ENCODE data around the gene WDR83.
"Not testable (repeated sequence)": the region's sequence is repeated elsewhere in the genome, so short reads cannot be mapped to it uniquely, and the experiment has no call there.

The WDR83 gene, protein sequence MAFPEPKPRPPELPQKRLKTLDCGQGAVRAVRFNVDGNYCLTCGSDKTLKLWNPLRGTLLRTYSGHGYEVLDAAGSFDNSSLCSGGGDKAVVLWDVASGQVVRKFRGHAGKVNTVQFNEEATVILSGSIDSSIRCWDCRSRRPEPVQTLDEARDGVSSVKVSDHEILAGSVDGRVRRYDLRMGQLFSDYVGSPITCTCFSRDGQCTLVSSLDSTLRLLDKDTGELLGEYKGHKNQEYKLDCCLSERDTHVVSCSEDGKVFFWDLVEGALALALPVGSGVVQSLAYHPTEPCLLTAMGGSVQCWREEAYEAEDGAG

DNA sequence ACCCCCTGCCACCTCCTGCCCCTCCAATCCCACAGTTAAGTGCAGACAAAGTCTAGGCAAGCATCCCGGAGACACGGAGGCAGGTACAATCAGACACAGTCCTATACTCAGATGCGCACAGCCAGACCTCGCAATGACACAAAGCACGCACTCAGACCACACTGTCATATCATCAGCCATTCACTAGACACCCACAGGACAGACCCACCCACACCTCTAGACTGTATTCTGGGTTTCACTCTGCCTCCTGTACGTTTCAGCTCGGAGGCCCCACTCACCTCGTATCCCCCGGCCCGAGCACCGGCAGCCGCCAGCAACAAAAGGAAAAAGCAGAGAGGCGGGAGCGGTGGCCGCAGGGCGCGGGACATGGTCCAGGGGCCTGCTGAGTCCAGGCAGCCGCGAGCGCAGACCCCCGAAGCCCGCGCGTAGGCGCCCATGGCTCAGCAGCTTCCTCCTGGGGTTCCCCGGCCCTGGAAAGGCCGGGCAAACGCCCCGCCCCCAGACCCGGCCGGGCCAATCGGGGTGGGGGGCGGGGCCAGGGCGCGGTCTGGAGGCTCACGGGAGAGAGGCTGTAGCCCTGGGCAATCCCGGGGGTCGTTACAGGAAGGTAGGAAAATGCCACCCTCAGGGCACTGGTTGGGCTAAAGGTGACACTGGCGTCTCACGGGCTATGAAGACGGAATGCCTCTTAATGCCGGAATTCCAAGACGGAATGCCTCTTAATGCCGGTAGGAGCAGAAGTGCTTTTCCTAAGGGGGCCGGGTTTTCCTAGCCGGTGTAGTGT is at the start of gene WDR83, which contains the start of gene MAN2B1:
Gene WDR83, plus strand, starts transcription at position 543 of the 784 bp plus-strand sequence. CDS start 2,984 bp downstream, outside the sequence.
Gene MAN2B1, minus strand, starts transcription at position 478 of the 784 bp plus-strand sequence. Its CDS starts 41 bp downstream, at position 437.
- Mint-ChIP-seq H3K4me3 (peak within 1 kb of the TSS; percentile 97), H3K27ac (peak within 1 kb of the TSS; percentile 95), H3K9me3 (no peaks in the 10 kb centered on the region), H3K4me1 (peaks cover 66% of the 10 kb centered on the region), H3K36me3 (peaks cover 86% of the 10 kb centered on the region)
- peak; percentile 76 to 90 for DNase-seq (ENCODE audit: low spot score in 2 of 2)
- ATAC-seq: peak; percentile 89

DNA sequence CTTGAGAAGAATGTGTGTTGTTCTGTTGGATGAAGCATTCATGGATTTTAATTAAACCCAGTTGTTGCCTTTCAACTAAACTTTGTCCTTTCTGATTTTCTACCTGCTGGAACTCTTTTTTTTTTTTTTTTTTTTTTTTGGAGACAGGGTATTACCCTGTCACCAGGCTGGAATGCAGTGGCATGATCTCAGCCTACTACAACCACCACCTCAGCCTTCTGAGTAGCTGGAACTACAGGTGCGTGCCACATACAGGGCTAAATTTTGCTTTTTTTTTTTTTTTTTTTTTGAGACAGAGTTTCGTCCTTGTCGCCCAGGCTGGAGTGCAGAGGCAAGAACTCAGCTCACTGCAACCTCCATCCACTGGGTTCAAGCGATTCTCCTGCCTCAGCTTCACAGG is 49.0 kb upstream of the WDR83 start:
- Mint-ChIP-seq H3K27ac (no peak overlapping the region), H3K4me3 (no peak overlapping the region), H3K9me3 (no peaks in the 10 kb centered on the region), H3K4me1 (peaks cover 30% of the 10 kb centered on the region), H3K36me3 (peaks cover 79% of the 10 kb centered on the region)
- no peak for DNase-seq (ENCODE audit: low spot score in 2 of 2)
- no peak for ATAC-seq

- peaks cover 80% of the 10 kb centered on the region for H3K36me3 Mint-ChIP-seq
- not testable (repeated sequence) for ATAC-seq; DNase-seq (ENCODE audit: low spot score in 2 of 2); H3K4me3 Mint-ChIP-seq; H3K9me3 Mint-ChIP-seq; H3K4me1 Mint-ChIP-seq
- peak overlapping the region; percentile 37 for H3K27ac Mint-ChIP-seq
These were observed 45.2 kb upstream of the WDR83 start for GRCh38 chr19:12621253-12622024.

- peaks cover 6% of the 10 kb centered on the region for H3K9me3 Mint-ChIP-seq
- no peak overlapping the region for H3K27ac Mint-ChIP-seq
- no peak for ATAC-seq
- no peaks in the 10 kb centered on the region for H3K4me1 Mint-ChIP-seq
- no peak overlapping the region for H3K4me3 Mint-ChIP-seq
- no peak for DNase-seq (ENCODE audit: low spot score in 2 of 2)
- peaks cover 80% of the 10 kb centered on the region for H3K36me3 Mint-ChIP-seq
These were observed 43.1 kb upstream of the WDR83 start for GRCh38 chr19:12623361-12624031.

GRCh38 chr19:12626958-12627357 is 39.6 kb upstream of the WDR83 start:
- Mint-ChIP-seq H3K9me3 (peaks cover 6% of the 10 kb centered on the region), H3K4me1 (peaks cover 6% of the 10 kb centered on the region), H3K36me3 (peaks cover 98% of the 10 kb centered on the region), H3K4me3 (no peak overlapping the region), H3K27ac (no peak overlapping the region)
- peak; percentile 71 for ATAC-seq
- DNase-seq (ENCODE audit: low spot score in 2 of 2): no peak

- no peak for DNase-seq (ENCODE audit: low spot score in 2 of 2)
- Mint-ChIP-seq H3K27ac (no peak overlapping the region), H3K9me3 (peaks cover 6% of the 10 kb centered on the region), H3K4me3 (no peak overlapping the region), H3K36me3 (peaks cover 91% of the 10 kb centered on the region), H3K4me1 (peaks cover 6% of the 10 kb centered on the region)
- ATAC-seq: no peak
These were observed 38.3 kb upstream of the WDR83 start for GRCh38 chr19:12628040-12629022.

DNA sequence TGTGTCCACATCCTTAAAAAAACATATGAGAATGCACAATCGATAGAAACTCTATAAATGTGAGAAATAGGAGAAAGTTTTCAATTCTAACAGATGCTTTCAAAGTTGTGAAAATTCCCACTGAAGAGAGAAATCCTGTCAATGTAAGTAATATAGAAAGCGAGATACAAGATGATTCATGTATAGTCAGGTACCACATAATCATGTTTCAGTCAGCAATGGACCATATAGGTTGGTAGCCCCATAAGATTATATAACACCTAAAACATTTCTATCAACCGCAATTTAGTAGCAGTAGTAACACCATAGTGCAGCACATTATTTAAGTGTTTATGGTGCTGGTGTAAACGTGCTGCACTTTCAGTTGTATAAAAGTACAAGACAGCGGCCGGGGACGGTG is 37.4 kb upstream of the WDR83 start:
- ATAC-seq (peak; percentile 42), DNase-seq (ENCODE audit: low spot score in 2 of 2) (no peak)
- Mint-ChIP-seq H3K4me1 (peaks cover 6% of the 10 kb centered on the region), H3K9me3 (peaks cover 6% of the 10 kb centered on the region), H3K27ac (no peak overlapping the region), H3K4me3 (no peak overlapping the region), H3K36me3 (peaks cover 89% of the 10 kb centered on the region)

DNA sequence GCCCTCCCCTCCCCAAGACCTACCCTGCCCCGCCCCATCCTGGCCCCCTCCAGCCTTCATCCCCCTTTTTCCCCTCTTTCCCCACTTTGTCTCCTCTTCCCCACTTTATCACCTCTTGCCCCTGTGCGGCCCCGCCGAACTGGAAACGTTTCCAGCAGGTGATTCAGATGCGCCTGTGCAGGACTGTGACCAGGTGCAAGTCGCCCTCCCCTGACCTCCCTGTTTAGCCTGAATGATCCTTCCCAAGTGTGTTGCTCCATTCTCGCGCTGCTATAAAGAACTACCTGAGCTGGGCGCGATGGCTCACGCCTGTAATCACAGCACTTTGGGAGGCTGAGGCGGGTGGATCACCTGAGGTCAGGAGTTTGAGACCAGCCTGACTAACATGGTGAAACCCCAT is 30.0 kb upstream of the WDR83 start:
- Mint-ChIP-seq H3K36me3 (peaks cover 46% of the 10 kb centered on the region), H3K4me3 (no peak overlapping the region), H3K27ac (no peak overlapping the region), H3K4me1 (peaks cover 17% of the 10 kb centered on the region), H3K9me3 (no peaks in the 10 kb centered on the region)
- DNase-seq (ENCODE audit: low spot score in 2 of 2): no peak
- ATAC-seq: no peak

- Mint-ChIP-seq H3K27ac (no peak overlapping the region), H3K4me3 (no peak overlapping the region), H3K36me3 (peaks cover 45% of the 10 kb centered on the region), H3K4me1 (peaks cover 17% of the 10 kb centered on the region), H3K9me3 (no peaks in the 10 kb centered on the region)
- DNase-seq (ENCODE audit: low spot score in 2 of 2): no peak
- no peak for ATAC-seq
These were observed 27.9 kb upstream of the WDR83 start for GRCh38 chr19:12638611-12639182.

- H3K27ac Mint-ChIP-seq: peak overlapping the region; percentile 75
- peaks cover 14% of the 10 kb centered on the region for H3K4me1 Mint-ChIP-seq
- H3K4me3 Mint-ChIP-seq: peak overlapping the region; percentile 59
- DNase-seq (ENCODE audit: low spot score in 2 of 2) (peak; percentile 82 to 92), ATAC-seq (peak; percentile 97)
- no peaks in the 10 kb centered on the region for H3K9me3 Mint-ChIP-seq
- H3K36me3 Mint-ChIP-seq: peaks cover 43% of the 10 kb centered on the region
These were observed 26.6 kb upstream of the WDR83 start for GRCh38 chr19:12639901-12640613.

- H3K9me3 Mint-ChIP-seq: no peaks in the 10 kb centered on the region
- H3K4me1 Mint-ChIP-seq: peaks cover 10% of the 10 kb centered on the region
- DNase-seq (ENCODE audit: low spot score in 2 of 2) (no peak), ATAC-seq (no peak)
- H3K27ac Mint-ChIP-seq: no peak overlapping the region
- no peak overlapping the region for H3K4me3 Mint-ChIP-seq
- H3K36me3 Mint-ChIP-seq: peaks cover 51% of the 10 kb centered on the region
These were observed 25.2 kb upstream of the WDR83 start for GRCh38 chr19:12641456-12641855.

DNA sequence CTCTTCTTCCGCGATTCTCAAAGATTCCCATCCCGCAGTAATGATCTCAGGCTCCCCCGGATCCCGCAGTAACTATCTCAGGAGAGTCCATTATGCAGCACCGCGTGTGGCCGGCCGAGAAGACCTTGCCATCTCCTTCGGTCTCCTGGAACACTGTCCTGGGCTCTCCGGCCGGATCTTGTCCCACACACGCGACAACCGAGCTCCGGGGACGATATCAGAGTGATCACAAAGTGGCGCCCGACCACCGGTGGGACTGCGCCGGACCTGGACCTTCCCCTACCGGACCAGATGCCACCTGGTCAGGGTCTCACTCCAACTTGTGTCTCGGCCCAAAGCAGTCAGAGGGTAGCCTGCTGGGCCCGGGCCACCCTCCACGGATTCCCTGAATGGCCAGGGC is 24.1 kb upstream of the WDR83 start:
- ATAC-seq: no peak
- peaks cover 51% of the 10 kb centered on the region for H3K36me3 Mint-ChIP-seq
- peaks cover 18% of the 10 kb centered on the region for H3K4me1 Mint-ChIP-seq
- DNase-seq (ENCODE audit: low spot score in 2 of 2): no peak
- H3K27ac Mint-ChIP-seq: no peak overlapping the region
- no peak overlapping the region for H3K4me3 Mint-ChIP-seq
- no peaks in the 10 kb centered on the region for H3K9me3 Mint-ChIP-seq

GRCh38 chr19:12643716-12644115 is 22.9 kb upstream of the WDR83 start:
- Mint-ChIP-seq H3K4me1 (peaks cover 20% of the 10 kb centered on the region), H3K36me3 (peaks cover 57% of the 10 kb centered on the region)
- not testable (repeated sequence) for H3K27ac Mint-ChIP-seq; DNase-seq (ENCODE audit: low spot score in 2 of 2); ATAC-seq; H3K4me3 Mint-ChIP-seq; H3K9me3 Mint-ChIP-seq
